HepG2 (cell line): ENCODE results near the gene LIFR. TPM values are rescaled to one million over a fixed set of nuclear protein-coding genes. Genes with fewer than 3 reads are reported as not detected.

Experiments used
- AHR ChIP-seq: IDR thresholded peaks from 2 replicates; pipeline ENCODE4 v1.6.1; 2018; ENCODE audit warnings: missing genetic modification reagents, missing compliant biosample characterization
- ARID2 ChIP-seq: sonication (generic); formaldehyde crosslinking; IDR thresholded peaks from 2 replicates; pipeline ENCODE4 v1.8.1; 2022; ENCODE audit warnings: mild to moderate bottlenecking, missing genetic modification reagents, borderline replicate concordance
- BORCS8-MEF2B ChIP-seq: sonication (generic); formaldehyde crosslinking; IDR thresholded peaks from 2 replicates; pipeline ENCODE4 v1.8.0; 2022; ENCODE audit warnings: mild to moderate bottlenecking, missing genetic modification reagents
- CEBPZ ChIP-seq: IDR thresholded peaks from 2 replicates; pipeline ENCODE4 v1.6.1; 2012; ENCODE audit warnings: low read length, improper control_type of control experiment
- HNRNPLL ChIP-seq: fragments of 200-400 bp; formaldehyde crosslinking; IDR thresholded peaks from 2 replicates; pipeline ENCODE4 v1.6.1; 2017; ENCODE audit warnings: mild to moderate bottlenecking, low read depth, low read length; ENCODE audit not compliant: poor library complexity, severe bottlenecking
- JUND ChIP-seq: sonication (generic); formaldehyde crosslinking; IDR thresholded peaks from 2 replicates; pipeline ENCODE4 v1.8.0; 2022; ENCODE audit warnings: mild to moderate bottlenecking, missing genetic modification reagents
- KLF15 ChIP-seq: sonication (generic); formaldehyde crosslinking; IDR thresholded peaks from 2 replicates; pipeline ENCODE4 v1.8.1; 2023; ENCODE audit warnings: borderline replicate concordance, mild to moderate bottlenecking, inconsistent platforms, missing genetic modification reagents, mixed read lengths
- MAZ ChIP-seq, 2 experiments: sonication (generic) in 1 of 2; formaldehyde crosslinking in 1 of 2; IDR thresholded peaks; 2 replicates each; pipeline versions ENCODE4 v1.5.0 to v1.6.1; 2012 to 2020; ENCODE audit warnings: low read depth in 2 of 2, mild to moderate bottlenecking in 2 of 2, borderline replicate concordance in 1 of 2, improper control_type of control experiment in 1 of 2, low read length in 1 of 2, missing genetic modification reagents in 1 of 2, moderate library complexity in 1 of 2
- MXD1 ChIP-seq: sonication (generic); formaldehyde crosslinking; IDR thresholded peaks from 2 replicates; pipeline ENCODE4 v1.4.0; 2020; ENCODE audit warnings: mild to moderate bottlenecking, missing genetic modification reagents
- PPARG ChIP-seq: conservative IDR thresholded peaks from 2 replicates; pipeline ENCODE4 v1.6.1; 2016; ENCODE audit warnings: missing biosample characterization, missing genetic modification reagents
- RFX5 ChIP-seq: IDR thresholded peaks from 2 replicates; pipeline ENCODE4 v1.6.1; 2011; ENCODE audit warnings: low read depth, low read length, improper control_type of control experiment
- SCMH1 ChIP-seq: sonication (generic); formaldehyde crosslinking; IDR thresholded peaks from 2 replicates; pipeline ENCODE4 v1.9.0; 2021; ENCODE audit warnings: missing genetic modification reagents, mild to moderate bottlenecking, borderline replicate concordance
- SMARCC2 ChIP-seq: fragments of 450-650 bp; IDR thresholded peaks from 2 replicates; pipeline ENCODE4 v1.6.1; 2017; ENCODE audit warnings: antibody characterized with exemption, mild to moderate bottlenecking
- ZFP37 ChIP-seq: sonication (generic); formaldehyde crosslinking; IDR thresholded peaks from 2 replicates; pipeline ENCODE4 v1.4.0; 2020; ENCODE audit warnings: missing genetic modification reagents, borderline replicate concordance
- ZNF124 ChIP-seq: sonication (generic); formaldehyde crosslinking; IDR thresholded peaks from 2 replicates; pipeline ENCODE4 v1.4.0; 2020; ENCODE audit warnings: missing genetic modification reagents
- ZNF335 ChIP-seq: sonication (generic); formaldehyde crosslinking; IDR thresholded peaks from 2 replicates; pipeline ENCODE4 v1.4.0; 2020; ENCODE audit warnings: missing genetic modification reagents
- ZNF484 ChIP-seq: sonication (generic); formaldehyde crosslinking; IDR thresholded peaks from 2 replicates; pipeline ENCODE4 v1.5.1; 2020; ENCODE audit warnings: mild to moderate bottlenecking, low read depth, missing genetic modification reagents, borderline replicate concordance
- ZNF512B ChIP-seq: sonication (generic); formaldehyde crosslinking; IDR thresholded peaks from 2 replicates; pipeline ENCODE4 v1.5.1; 2020; ENCODE audit warnings: missing genetic modification reagents, mild to moderate bottlenecking, borderline replicate concordance
- ZNF513 ChIP-seq: sonication (generic); formaldehyde crosslinking; conservative IDR thresholded peaks from 2 replicates; pipeline ENCODE4 v1.5.0; 2020; ENCODE audit warnings: missing genetic modification reagents
- ZNF557 ChIP-seq: sonication (generic); formaldehyde crosslinking; IDR thresholded peaks from 2 replicates; pipeline ENCODE4 v1.4.0; 2020; ENCODE audit warnings: missing genetic modification reagents
- ZSCAN31 ChIP-seq: sonication (generic); formaldehyde crosslinking; IDR thresholded peaks from 2 replicates; pipeline ENCODE4 v1.5.0; 2020; ENCODE audit warnings: low read depth, mild to moderate bottlenecking, missing genetic modification reagents
- polyA plus RNA-seq, 8 experiments: library from polyadenylated mRNA; depleted of rRNA in 3 of 8; stranded (reverse) in 7 of 8; unstranded in 1 of 8; fragments of >200 nt; fragmentation: Illumina TruSeq in 4 of 8; extraction: Trizol in 4 of 8; gene quantifications; 2 replicates each; pipeline versions ENCODE4 v1.2.1 to v1.2.3, GENCODE V29; 2011 to 2016; ENCODE audit warnings: low read depth in 4 of 8, missing spikeins in 1 of 8, mixed read lengths in 1 of 8; ENCODE audit not compliant: insufficient read depth in 1 of 8
- total RNA-seq, 5 experiments: library from RNA; depleted of rRNA; stranded (reverse); fragments of >200 nt; fragmentation: Illumina TruSeq; extraction: Trizol; gene quantifications; 2 replicates each; pipeline ENCODE4 v1.2.3, GENCODE V29; 2016; ENCODE audit warnings: low read depth in 1 of 5

LIFR gene
- total and polyA plus RNA-seq, 2 of the 13 experiments (the other 11 are each of a cell fraction or from before 2014, with no cell fraction given), result 6.3 to 25.2 TPM

- no peak for TF ChIP-seq ZNF124 (CRISPR knock-in tag)
- no peak for TF ChIP-seq RFX5
- no peak for TF ChIP-seq ZSCAN31 (CRISPR knock-in tag)
- TF ChIP-seq ZNF484 (CRISPR knock-in tag), result no peak
- no peak for TF ChIP-seq ARID2 (CRISPR knock-in tag)
- no peak for TF ChIP-seq ZNF512B
- TF ChIP-seq ZNF335, result no peak
- TF ChIP-seq MAZ (IDR thresholded peaks at IDR 0.05; ENCODE audit: borderline replicate concordance, low read depth, low read length), result no peak
- TF ChIP-seq MAZ (CRISPR knock-in tag; IDR thresholded peaks at IDR 0.05; ENCODE audit: low read depth), result no peak
- TF ChIP-seq MXD1 (CRISPR knock-in tag), result no peak
- no peak for TF ChIP-seq BORCS8-MEF2B
- 0 out of 2 replicates have a peak, but pooled peaks have one; percentile 19 for TF ChIP-seq PPARG (CRISPR knock-in tag)
- TF ChIP-seq SMARCC2, result no peak
- no peak for TF ChIP-seq CEBPZ
- no peak for TF ChIP-seq ZNF513
- no peak for TF ChIP-seq KLF15 (CRISPR knock-in tag)
- no peak for TF ChIP-seq JUND (CRISPR knock-in tag)
- no peak for TF ChIP-seq ZNF557 (CRISPR knock-in tag)
- TF ChIP-seq HNRNPLL, result no peak
- no peak for TF ChIP-seq SCMH1 (CRISPR knock-in tag)
- no peak for TF ChIP-seq ZFP37
- no peak for TF ChIP-seq AHR
These were observed 9.7 kb downstream of the LIFR start (continued) for GRCh38 chr5:38546691-38547146.
